Lower leg skin (tissue), 3 donors: ENCODE results near the gene NEAT1.

Source experiments
- POLR2A ChIP-seq, 2 donors: fragments of 450-650 bp; IDR thresholded peaks; one replicate each; pipeline ENCODE4 v1.6.1; 2016 to 2017; ENCODE audit warnings: antibody characterized with exemption in 2 of 2, mild to moderate bottlenecking in 1 of 2, moderate library complexity in 1 of 2
- TF ChIP-seq, protein P1 (sequence below), 3 donors: fragments of 450-650 bp; IDR thresholded peaks; one replicate each; pipeline ENCODE4 v1.5.1; 2016; ENCODE audit warnings: antibody characterized with exemption in 3 of 3, mild to moderate bottlenecking in 3 of 3, moderate library complexity in 2 of 3

DNA sequence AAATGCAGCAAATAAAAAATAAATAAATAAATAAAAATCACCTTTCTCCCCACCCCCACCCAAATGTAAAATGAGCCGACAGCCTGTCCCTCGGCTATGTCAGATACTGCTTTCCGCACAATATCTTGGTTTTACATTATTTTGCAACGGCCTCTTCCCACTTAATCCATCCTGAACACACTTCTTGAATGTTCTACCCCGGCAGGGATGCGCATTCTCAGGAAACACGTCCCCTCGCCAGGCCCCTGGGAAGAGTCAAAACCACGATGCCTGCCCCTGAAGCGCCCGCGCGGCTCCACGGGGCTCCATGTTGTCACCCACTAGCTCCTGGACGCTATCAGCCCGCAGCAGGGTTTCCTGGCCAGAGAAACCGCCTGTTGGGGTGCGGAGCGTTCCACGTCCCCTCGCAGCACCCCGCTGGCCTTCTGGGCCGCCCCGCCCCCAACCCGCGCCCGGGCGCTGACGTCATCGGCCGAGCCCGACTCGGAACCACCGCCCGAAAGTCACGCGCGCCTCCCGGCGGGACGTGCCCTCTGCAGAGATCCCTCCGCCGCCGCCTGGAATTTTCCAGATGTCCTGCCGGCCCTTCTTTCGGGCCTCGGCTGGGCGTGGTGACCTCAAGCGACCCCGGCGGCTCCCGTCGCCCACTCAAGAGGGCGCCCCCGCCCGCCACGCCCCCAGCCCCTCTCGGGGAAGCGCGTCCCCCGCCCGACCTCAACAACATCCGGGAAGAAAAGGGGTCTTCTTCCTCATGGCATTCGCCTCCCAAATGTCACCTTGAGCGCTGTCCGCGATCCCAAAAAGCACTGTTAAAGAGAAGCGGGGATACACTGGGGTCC, 585 bp upstream of the NEAT1 start:
- TF ChIP-seq, protein P1, sequence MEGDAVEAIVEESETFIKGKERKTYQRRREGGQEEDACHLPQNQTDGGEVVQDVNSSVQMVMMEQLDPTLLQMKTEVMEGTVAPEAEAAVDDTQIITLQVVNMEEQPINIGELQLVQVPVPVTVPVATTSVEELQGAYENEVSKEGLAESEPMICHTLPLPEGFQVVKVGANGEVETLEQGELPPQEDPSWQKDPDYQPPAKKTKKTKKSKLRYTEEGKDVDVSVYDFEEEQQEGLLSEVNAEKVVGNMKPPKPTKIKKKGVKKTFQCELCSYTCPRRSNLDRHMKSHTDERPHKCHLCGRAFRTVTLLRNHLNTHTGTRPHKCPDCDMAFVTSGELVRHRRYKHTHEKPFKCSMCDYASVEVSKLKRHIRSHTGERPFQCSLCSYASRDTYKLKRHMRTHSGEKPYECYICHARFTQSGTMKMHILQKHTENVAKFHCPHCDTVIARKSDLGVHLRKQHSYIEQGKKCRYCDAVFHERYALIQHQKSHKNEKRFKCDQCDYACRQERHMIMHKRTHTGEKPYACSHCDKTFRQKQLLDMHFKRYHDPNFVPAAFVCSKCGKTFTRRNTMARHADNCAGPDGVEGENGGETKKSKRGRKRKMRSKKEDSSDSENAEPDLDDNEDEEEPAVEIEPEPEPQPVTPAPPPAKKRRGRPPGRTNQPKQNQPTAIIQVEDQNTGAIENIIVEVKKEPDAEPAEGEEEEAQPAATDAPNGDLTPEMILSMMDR (IDR thresholded peaks at IDR 0.05) = no peak
- TF ChIP-seq POLR2A (IDR thresholded peaks at IDR 0.05) = peak in 1 of 2 donors; percentile 92
